Sigmoid colon (tissue), 7 donors: ENCODE data around the gene ATG7. TPM values are rescaled to one million over a fixed set of nuclear protein-coding genes. Genes with fewer than 3 reads are reported as not detected.

Experiments used
- DNase-seq: peaks from one replicate; pipeline ENCODE4 v3.0.0-alpha.2; 2019
- H3K27ac ChIP-seq, 4 donors: fragments of 200-600 bp; sonication (generic); one replicate each; pipeline ENCODE4 v1.5.1; 2016 to 2019; ENCODE audit warnings: mild to moderate bottlenecking in 1 of 4
- H3K27me3 ChIP-seq, 3 donors: fragments of 200-600 bp; sonication (generic); one replicate each; pipeline ENCODE4 v1.5.1; 2019; ENCODE audit warnings: mild to moderate bottlenecking in 1 of 3
- H3K36me3 ChIP-seq, 4 donors: fragments of 200-600 bp; sonication (generic); one replicate each; pipeline ENCODE4 v1.5.1; 2016 to 2019
- H3K4me1 ChIP-seq, 4 donors: fragments of 200-600 bp; sonication (generic); one replicate each; pipeline ENCODE4 v1.5.1; 2017 to 2019
- H3K4me3 ChIP-seq, 4 donors: fragments of 200-600 bp; sonication (generic); one replicate each; pipeline ENCODE4 v1.5.1; 2017 to 2019; ENCODE audit warnings: mild to moderate bottlenecking in 2 of 4, moderate library complexity in 1 of 4
- H3K9me3 ChIP-seq, 4 donors: fragments of 200-600 bp in 3 of 4; sonication (generic) in 3 of 4; one replicate each; pipeline versions ENCODE4 v1.5.1 to v1.6.1; 2013 to 2019
- EP300 ChIP-seq, 4 donors: sonication (generic); formaldehyde crosslinking; IDR thresholded peaks; one replicate each; pipeline ENCODE4 v1.6.1; 2017; ENCODE audit warnings: antibody characterized with exemption in 4 of 4
- POLR2A ChIP-seq, 2 donors: fragments of 450-650 bp; IDR thresholded peaks; one replicate each; pipeline ENCODE4 v1.6.1; 2016; ENCODE audit warnings: antibody characterized with exemption in 2 of 2, mild to moderate bottlenecking in 2 of 2, moderate library complexity in 2 of 2
- POLR2AphosphoS5 ChIP-seq, 4 donors: sonication (generic); formaldehyde crosslinking; IDR thresholded peaks; one replicate each; pipeline ENCODE4 v1.6.1; 2017; ENCODE audit warnings: antibody characterized with exemption in 4 of 4
- WGBS, 2 donors: extraction: QIAGEN DNeasy Blood & Tissue Kit; methylation state at CpG; one replicate each; pipeline ENCODE4 v1.1.7; 2013; 5-methylcytosine and 5-hydroxymethylcytosine counted together
- intact Hi-C: fragments of 100-400 bp; cut with DNase I; formaldehyde crosslinking; loops from one replicate; pipeline ENCODE4 v1.15.1; 2023
- polyA plus RNA-seq, 3 donors: library from polyadenylated mRNA; stranded (reverse); fragments of 200-250 nt; gene quantifications; one replicate each; pipeline ENCODE4 v1.2.3, GENCODE V29; 2013
- total RNA-seq, 4 donors: library from RNA; depleted of rRNA; stranded (reverse); fragments of >200 nt; gene quantifications; one replicate each; pipeline ENCODE4 v1.1.0, GENCODE V29; 2016
- TF ChIP-seq, protein P1 (sequence below), 4 experiments: fragments of 450-650 bp in 3 of 4; fragments of 200-600 bp in 1 of 4; IDR thresholded peaks; one replicate each; pipeline ENCODE4 v1.5.1; 2016 to 2019; ENCODE audit warnings: antibody characterized with exemption in 4 of 4, mild to moderate bottlenecking in 3 of 4, moderate library complexity in 2 of 4
- donor health status: healthy with polysubstance abuse.
- donor health status: Bipolar disorder and iron deficiency.
- donor health status: healthy.

The ATG7 gene
- total and polyA plus RNA-seq, 7 donors, result 12.5 to 62.9 (median 34.8) TPM

- Histone ChIP-seq H3K27me3 (no peaks in the 10 kb centered on the region), H3K27ac (no peak overlapping the region), H3K4me3 (no peak overlapping the region), H3K9me3 (no peaks in the 10 kb centered on the region), H3K36me3 (peaks cover 0 to 38% (median 22%) of the 10 kb centered on the region in 4 donors), H3K4me1 (peaks cover 2 to 69% (median 59%) of the 10 kb centered on the region in 4 donors)
- 96 to 97% methylated on average over 12 of the region's 12 CpGs for WGBS, 2 donors
- no peak for DNase-seq
- TF ChIP-seq POLR2A (IDR thresholded peaks at IDR 0.05), result no peak
- TF ChIP-seq, protein P1, sequence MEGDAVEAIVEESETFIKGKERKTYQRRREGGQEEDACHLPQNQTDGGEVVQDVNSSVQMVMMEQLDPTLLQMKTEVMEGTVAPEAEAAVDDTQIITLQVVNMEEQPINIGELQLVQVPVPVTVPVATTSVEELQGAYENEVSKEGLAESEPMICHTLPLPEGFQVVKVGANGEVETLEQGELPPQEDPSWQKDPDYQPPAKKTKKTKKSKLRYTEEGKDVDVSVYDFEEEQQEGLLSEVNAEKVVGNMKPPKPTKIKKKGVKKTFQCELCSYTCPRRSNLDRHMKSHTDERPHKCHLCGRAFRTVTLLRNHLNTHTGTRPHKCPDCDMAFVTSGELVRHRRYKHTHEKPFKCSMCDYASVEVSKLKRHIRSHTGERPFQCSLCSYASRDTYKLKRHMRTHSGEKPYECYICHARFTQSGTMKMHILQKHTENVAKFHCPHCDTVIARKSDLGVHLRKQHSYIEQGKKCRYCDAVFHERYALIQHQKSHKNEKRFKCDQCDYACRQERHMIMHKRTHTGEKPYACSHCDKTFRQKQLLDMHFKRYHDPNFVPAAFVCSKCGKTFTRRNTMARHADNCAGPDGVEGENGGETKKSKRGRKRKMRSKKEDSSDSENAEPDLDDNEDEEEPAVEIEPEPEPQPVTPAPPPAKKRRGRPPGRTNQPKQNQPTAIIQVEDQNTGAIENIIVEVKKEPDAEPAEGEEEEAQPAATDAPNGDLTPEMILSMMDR (IDR thresholded peaks at IDR 0.05), result no peak
- no peak for TF ChIP-seq EP300 (IDR thresholded peaks at IDR 0.05)
- no peak for TF ChIP-seq POLR2AphosphoS5 (IDR thresholded peaks at IDR 0.05)
- intact Hi-C loops, result no loop called here
These were observed 293.3 kb downstream of the ATG7 start for GRCh38 chr3:11565492-11565891.

DNA sequence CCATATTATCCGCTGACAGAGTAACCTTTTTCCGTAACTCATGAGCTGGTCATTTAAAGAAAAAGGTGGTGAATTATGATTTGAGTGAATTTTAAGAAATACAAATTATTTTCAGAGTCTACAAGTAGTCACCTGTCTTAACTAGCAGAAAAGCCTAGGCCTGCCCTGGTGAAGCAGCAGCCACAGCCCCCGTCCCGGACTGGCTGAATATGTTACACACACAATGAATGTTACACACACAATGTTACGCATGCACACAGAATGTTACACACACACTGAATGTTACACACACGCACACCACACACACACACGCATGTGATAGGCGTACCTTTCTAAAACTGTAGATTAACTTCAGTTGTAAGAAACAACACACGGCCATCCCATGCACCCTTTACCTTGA, 293.7 kb downstream of the ATG7 start:
- peaks cover 2 to 68% (median 56%) of the 10 kb centered on the region in 4 donors for H3K4me1 ChIP-seq
- H3K4me3 ChIP-seq, result no peak overlapping the region
- no peak overlapping the region for H3K27ac ChIP-seq
- no peaks in the 10 kb centered on the region for H3K9me3 ChIP-seq
- DNase-seq, result no peak
- no peaks in the 10 kb centered on the region for H3K27me3 ChIP-seq
- peaks cover 0 to 38% (median 22%) of the 10 kb centered on the region in 4 donors for H3K36me3 ChIP-seq
- 96 to 97% methylated on average over 9 of the region's 9 CpGs for whole genome bisulfite sequencing, 2 donors
- intact Hi-C loops, result no loop called here
- no peak for TF ChIP-seq POLR2AphosphoS5 (IDR thresholded peaks at IDR 0.05)
- TF ChIP-seq, protein P1 (IDR thresholded peaks at IDR 0.05), result no peak

DNA sequence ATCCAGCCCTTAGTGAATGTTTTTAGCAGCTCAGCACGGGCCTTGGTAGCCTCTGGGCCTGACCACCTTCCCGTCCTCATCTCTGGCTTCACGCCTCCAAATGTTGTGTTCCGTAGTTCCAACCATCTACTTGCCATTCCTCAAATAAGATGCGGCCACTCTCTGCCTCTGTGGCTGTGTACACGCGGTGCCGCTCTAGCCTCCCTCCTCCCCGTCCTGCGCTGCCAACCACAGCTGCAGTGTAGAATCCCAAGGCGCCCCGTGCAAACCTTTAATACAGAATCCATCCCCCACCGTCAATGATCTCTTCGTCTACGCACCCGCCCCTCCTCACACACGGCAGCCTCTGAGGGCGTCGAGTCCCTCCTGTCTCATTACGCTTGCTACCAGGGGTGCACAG, 294.3 kb downstream of the ATG7 start:
- TF ChIP-seq EP300 (IDR thresholded peaks at IDR 0.05), result no peak
- no peak for TF ChIP-seq POLR2A (IDR thresholded peaks at IDR 0.05)
- no peak for TF ChIP-seq POLR2AphosphoS5 (IDR thresholded peaks at IDR 0.05)
- TF ChIP-seq, protein P1 (IDR thresholded peaks at IDR 0.05), result no peak
- peaks cover 0 to 67% (median 52%) of the 10 kb centered on the region in 4 donors for H3K4me1 ChIP-seq
- H3K36me3 ChIP-seq, result peaks cover 0 to 38% (median 22%) of the 10 kb centered on the region in 4 donors
- no peaks in the 10 kb centered on the region for H3K27me3 ChIP-seq
- H3K4me3 ChIP-seq, result no peak overlapping the region
- DNase-seq, result no peak
- intact Hi-C loops, result no loop called here
- H3K9me3 ChIP-seq, result no peaks in the 10 kb centered on the region
- H3K27ac ChIP-seq, result peak overlapping the region in 1 of 4 donors; percentile 91
- WGBS, 2 donors, result 97 to 98% methylated on average over 20 of the region's 20 CpGs

GRCh38 chr3:11566916-11567315, 294.7 kb downstream of the ATG7 start:
- Histone ChIP-seq H3K4me1 (peaks cover 0 to 62% (median 47%) of the 10 kb centered on the region in 4 donors), H3K27ac (peak overlapping the region in 2 of 4 donors; percentile 86 to 91), H3K4me3 (no peak overlapping the region), H3K36me3 (peaks cover 0 to 38% (median 22%) of the 10 kb centered on the region in 4 donors), H3K9me3 (no peaks in the 10 kb centered on the region), H3K27me3 (no peaks in the 10 kb centered on the region)
- intact Hi-C loops, result no loop called here
- TF ChIP-seq, protein P1 (IDR thresholded peaks at IDR 0.05), result no peak
- TF ChIP-seq POLR2AphosphoS5 (IDR thresholded peaks at IDR 0.05), result no peak
- no peak for TF ChIP-seq POLR2A (IDR thresholded peaks at IDR 0.05)
- DNase-seq, result no peak
- WGBS, 2 donors, result 94% methylated on average over 17 of the region's 17 CpGs
